ENCODE measurements around the gene HOXC9.
"Not testable (repeated sequence)": the region's sequence is repeated elsewhere in the genome, so short reads cannot be mapped to it uniquely, and the experiment has no call there.

The HOXC9 gene

DNA sequence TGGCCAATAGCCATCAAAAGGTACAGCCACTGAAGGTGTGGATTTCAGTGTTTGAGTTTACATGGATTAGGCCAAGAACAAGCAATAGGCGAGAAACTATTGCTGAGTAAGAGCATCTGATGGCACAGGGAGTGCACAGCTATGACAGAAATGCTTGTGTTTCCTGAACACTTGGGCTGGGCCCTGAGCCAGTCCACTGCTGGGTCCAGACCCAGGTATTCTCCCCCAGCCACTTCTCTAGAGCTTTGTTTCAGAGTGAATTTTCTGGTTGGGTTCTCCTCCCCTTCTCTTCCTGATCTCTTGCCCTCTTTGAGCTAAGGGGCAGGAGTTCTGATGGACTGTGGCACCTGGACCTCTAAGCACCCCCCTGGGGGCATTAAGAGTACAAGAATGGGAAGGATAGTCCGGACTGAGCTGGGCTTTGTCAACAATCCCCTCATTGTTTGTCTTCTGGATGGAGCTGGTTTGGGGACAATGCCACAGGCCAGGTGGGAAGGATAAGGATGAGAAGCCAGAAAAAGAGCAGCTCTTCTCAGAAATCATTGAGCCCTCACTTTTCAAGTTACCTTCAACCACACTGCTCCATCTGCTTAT is 41.2 kb downstream of the HOXC9 start:
- no peak for DNase-seq

DNA sequence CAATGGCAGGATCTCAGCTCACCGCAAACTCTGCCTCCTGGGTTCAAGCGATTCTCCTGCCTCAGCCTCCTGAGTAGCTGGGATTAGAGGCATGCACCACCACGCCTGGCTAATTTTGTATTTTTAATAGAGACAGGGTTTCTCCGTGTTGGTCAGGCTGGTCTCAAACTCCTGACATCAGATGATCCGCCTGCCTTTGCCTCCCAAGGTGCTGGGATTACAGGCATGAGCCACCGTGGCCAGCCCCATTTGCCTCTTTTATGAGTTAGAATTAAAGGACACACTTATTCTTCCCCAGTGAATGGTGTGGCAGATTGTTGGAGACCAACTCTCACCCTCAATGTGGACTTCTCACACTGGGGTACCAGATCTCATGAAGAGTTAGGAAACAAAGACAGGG is 42.1 kb downstream of the HOXC9 start:
- DNase-seq: not testable (repeated sequence)

- no peak for DNase-seq
Measured at GRCh38 chr12:54042970-54043853, 43.3 kb downstream of the HOXC9 start.

GRCh38 chr12:54044425-54045103 is 44.6 kb downstream of the HOXC9 start:
- DNase-seq: no peak

DNA sequence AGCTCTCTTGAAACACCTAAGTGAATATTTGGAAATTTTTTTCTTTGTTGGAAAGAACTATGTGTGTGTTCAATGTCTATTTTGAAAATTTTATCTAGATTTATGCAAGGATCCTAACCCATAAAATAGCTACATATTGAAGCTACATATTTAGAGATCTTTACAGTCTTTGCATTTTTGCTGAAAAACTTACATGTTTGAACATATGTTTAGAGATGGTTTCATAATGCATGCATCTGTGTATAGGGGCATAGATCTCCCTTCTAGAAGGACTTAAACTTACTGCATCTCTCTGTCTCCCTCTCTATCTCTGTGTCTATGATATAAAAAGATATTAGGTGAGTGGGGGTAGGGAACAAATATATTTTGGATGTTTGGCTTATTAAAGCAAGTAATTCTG is 45.4 kb downstream of the HOXC9 start:
- DNase-seq: no peak

DNA sequence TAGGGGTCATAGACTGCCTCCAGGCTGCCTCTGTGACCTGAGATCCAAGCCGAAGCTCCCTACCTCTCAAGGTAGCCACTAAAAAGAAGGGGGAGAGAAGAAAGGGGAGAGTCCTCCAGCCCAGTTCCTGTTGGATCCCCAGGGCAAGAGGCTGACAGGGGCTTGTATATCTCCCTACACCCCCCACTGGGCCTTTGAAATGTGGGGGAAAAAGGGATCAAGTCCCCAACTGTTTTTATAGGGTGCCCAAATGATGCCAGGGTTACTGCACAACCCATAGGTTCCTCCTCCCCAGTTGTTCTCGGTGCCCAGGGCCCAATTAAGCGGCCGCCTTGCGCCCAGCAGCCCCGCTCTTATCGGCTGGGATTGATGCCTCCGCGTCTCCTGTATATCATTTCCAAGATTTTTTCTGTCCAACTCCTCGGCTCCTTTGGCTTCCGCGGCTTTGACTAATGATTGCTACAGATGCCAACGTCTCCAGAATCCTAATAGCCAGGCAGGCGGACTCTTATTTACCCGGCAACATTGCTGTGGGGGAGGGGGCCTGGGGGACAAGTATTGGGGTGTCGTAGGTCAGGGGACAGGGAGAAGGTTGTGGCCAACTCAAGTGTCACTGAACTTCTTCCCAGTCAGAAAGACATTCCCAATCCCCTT is 46.0 kb downstream of the HOXC9 start:
- no peak for DNase-seq

DNA sequence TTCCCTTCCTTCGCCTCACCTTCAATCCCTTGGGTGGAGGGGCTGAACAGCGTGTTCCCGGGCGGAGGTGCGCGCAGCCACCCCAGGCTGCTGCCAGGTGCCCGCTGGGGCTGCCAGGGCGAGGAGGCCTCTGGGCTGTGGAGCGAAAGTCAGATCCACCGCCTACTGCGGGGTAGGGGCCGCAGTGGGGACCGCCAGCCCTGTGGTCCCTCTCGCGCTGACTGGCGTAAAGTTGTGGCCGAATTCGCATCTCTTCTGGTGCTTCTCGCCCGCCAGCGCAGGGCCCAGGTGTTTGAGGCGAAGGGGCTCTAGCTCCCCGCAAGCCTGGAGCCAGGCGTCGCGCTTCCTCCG is 46.8 kb downstream of the HOXC9 start:
- no peak for DNase-seq

- DNase-seq: no peak
Measured at GRCh38 chr12:54047160-54047963, 47.4 kb downstream of the HOXC9 start.

GRCh38 chr12:54047964-54048303 is 48.0 kb downstream of the HOXC9 start:
- DNase-seq: no peak

GRCh38 chr12:54048406-54049093 is 48.6 kb downstream of the HOXC9 start:
- no peak for DNase-seq

- no peak for DNase-seq
Measured at GRCh38 chr12:54049108-54049507, 49.1 kb downstream of the HOXC9 start.

DNA sequence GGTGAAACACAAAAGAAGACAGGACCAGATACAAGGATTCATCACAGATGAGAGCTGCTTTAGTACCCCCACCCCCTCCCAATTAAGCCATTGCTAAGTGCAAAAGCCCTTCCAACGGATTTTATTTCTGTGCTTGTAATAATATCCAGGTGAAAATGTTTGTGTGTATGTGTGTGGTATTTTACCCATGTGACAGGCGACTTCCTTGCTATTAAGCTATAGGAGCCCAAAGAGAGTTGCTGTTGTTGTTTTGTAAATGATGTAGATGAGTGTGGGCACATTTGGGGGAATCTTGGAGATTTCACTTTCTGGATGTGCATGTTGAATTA is 50.5 kb downstream of the HOXC9 start:
- no peak for DNase-seq

DNA sequence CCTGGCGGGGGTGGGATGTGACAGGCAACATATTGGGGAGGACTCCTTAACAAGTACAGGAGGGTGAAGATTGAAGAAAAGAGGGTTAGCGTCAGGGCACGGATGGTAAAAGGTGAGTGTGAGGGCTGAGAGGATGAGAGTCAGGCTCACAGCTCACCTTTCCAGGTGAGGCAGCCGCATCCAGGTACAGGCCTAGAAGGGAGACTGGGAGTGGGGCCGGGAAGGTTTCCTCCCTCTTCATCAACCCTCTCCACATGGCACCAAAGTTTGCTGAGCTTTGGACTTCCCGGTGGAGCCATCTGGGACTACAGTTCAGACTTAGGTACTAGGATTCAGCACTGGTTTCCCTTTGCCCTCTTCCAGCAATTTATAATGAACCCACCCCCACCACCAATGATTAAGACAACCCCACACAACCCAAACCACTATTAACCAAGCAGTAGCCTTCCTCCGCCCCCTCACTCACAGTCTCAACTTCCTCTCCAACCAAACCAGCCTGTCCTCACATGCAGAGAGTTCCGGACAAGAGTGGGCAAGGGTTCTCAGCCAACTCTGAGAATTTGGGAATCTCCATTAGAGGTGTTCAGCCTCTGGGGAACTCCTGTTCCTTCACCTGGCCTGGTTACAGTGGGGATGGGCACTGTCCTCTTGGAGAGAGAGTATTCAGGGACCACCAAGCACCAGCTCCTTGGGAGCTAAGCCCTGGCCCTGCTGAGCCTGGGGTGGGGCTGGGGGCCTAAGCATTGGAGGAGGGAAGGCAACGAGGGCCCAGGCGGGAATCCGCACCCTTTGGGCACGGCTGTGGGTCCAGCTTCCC is 51.3 kb downstream of the HOXC9 start:
- no peak for DNase-seq

DNA sequence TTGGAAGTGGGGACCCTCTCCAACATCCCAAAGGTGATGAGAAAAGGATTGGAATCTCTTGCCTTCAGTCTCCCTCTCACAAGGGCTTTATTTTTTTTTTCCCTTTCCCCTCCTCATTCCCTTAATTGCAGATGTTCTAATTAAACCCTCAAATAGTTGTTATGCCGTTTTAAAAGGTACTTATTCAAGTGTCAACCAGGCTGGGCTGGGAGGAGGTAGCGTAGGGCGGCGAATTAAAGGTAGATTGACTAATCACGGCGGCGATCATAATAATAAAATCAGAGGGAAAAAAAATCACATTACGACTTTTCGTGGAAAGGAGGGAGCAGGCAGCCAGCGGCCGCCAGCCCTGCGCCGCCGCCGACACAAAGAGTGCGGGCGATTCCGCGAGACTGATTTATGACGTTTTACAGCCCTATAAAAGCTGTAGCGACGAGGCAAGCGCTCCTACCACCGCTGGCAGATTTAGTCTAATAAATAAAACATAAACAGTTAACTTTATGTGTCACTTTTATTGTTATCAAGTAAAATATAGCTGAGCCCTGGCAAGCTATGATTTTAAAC is 52.0 kb downstream of the HOXC9 start:
- no peak for DNase-seq

DNA sequence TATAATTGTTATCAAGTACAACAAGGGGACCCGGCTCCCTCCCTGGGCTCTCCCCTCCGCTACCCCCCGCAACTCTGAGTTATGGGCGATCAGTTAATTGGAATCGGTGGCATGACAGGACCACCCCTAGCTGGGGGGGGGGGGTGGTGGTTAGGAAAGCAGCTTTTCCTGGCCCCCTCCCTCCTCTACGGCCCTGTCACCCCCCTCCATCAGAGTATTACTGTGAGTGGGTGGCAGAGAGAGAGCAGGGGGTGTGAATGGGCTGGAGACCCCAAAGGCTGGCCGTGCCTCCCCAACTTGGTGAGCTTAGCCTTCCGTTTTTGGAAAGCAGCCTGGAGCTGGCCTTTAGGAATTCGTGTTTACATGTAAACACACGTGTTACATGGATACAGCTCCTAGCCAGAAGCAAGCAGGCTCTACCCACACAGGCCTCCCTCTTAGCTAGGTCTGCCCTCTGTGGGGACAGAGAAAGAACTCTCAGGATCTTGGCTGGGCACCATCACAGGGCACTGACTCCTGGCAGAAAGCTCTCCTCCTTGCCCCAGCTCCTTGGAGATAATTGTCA is 52.6 kb downstream of the HOXC9 start:
- DNase-seq: no peak
